Upper lobe of left lung (tissue), 4 donors: ENCODE results near the gene CCDC82.

Experiments
- EP300 ChIP-seq, 4 donors: sonication (generic); formaldehyde crosslinking; IDR thresholded peaks; one replicate each; pipeline ENCODE4 v1.5.1; 2017; ENCODE audit warnings: antibody characterized with exemption in 4 of 4, control low read depth in 2 of 4
- POLR2A ChIP-seq, 4 donors: fragments of 450-650 bp; IDR thresholded peaks; one replicate each; pipeline ENCODE4 v1.5.1; 2016 to 2017; ENCODE audit warnings: antibody characterized with exemption in 4 of 4, mild to moderate bottlenecking in 2 of 4
- TF ChIP-seq, protein P1 (sequence below), 6 experiments: fragments of 450-650 bp in 4 of 6; fragments of 200-600 bp in 2 of 6; sonication (generic) in 2 of 6; IDR thresholded peaks; one replicate each; pipeline ENCODE4 v1.5.1; 2016 to 2019; ENCODE audit warnings: antibody characterized with exemption in 6 of 6

DNA sequence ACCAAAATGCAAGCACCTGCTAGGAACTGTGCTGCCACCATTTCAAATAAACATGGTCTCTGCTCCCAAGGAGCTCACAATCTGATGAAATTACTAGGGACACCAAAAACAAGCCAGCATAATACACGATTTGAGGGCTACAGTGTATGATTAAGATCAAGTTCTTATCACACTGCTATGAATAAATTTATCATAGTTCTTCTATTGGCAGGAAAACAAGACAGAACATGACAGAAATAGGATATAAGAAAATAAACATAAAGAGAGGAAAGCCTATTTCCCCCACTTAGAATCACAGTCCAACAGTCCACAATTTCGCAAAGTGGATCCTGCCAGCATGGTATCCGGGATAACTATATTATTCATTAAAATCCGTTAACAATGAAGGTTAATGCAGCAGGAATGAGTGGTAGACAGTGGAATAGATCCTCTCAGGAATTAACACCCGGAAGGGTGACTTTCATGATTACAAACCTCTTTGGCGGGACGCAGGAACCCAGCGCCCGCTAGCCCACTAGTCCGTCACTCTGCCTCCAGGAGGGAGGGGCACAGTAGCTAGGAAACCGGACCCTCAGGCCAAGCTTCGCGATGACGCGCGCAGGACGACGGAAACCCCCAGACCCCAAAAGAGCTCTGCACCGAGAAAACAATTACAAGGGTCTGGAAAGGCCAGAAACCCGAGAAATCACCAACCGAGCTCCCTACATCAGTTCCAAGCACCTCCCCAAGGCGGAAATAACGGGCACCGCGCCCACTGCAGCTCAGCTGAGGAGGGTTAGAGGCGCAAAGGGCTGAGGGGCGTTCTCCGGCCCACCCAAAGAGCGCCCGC, 607 bp downstream of the CCDC82 start:
- TF ChIP-seq, protein P1, sequence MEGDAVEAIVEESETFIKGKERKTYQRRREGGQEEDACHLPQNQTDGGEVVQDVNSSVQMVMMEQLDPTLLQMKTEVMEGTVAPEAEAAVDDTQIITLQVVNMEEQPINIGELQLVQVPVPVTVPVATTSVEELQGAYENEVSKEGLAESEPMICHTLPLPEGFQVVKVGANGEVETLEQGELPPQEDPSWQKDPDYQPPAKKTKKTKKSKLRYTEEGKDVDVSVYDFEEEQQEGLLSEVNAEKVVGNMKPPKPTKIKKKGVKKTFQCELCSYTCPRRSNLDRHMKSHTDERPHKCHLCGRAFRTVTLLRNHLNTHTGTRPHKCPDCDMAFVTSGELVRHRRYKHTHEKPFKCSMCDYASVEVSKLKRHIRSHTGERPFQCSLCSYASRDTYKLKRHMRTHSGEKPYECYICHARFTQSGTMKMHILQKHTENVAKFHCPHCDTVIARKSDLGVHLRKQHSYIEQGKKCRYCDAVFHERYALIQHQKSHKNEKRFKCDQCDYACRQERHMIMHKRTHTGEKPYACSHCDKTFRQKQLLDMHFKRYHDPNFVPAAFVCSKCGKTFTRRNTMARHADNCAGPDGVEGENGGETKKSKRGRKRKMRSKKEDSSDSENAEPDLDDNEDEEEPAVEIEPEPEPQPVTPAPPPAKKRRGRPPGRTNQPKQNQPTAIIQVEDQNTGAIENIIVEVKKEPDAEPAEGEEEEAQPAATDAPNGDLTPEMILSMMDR (IDR thresholded peaks at IDR 0.05) = peak in 1 of 6 experiments; percentile 32
- no peak for TF ChIP-seq EP300 (IDR thresholded peaks at IDR 0.05)
- no peak for TF ChIP-seq POLR2A (IDR thresholded peaks at IDR 0.05)
